IMR-90 (cell line): ENCODE data around the gene CLDN18. TPM values are rescaled to one million over a fixed set of nuclear protein-coding genes. Genes with fewer than 3 reads are reported as not detected.

Source experiments
- ATAC-seq: fragments of 200-7000 bp; cut with Tn5 transposase; 2 replicates; pipeline ENCODE4 v1.9.1; 2020; ENCODE audit warnings: low read depth, mild to moderate bottlenecking, moderate library complexity
- BruUV-seq: library from RNA; stranded (reverse); fragments of 400-500 nt; replicated peaks from 2 replicates; lab custom pipeline; 2021; lab: Mats Ljungman, UMichigan
- CTCF ChIA-PET: fragments of 300-600 bp; formaldehyde crosslinking; extraction: SDS; loops from one replicate; lab custom pipeline; 2021; ENCODE audit warnings: antibody characterized with exemption; lab: Yijun Ruan, JAX
- POLR2A ChIA-PET: fragments of 300-600 bp; sonication (Branson Sonifier 250); formaldehyde crosslinking; loops from one replicate; lab custom pipeline; 2022; ENCODE audit warnings: antibody characterized with exemption; ENCODE audit not compliant: unreplicated experiment; lab: Charles Lee
- DNase-seq: peaks from one replicate; pipeline ENCODE4 v3.0.0; 2013
- H2AFZ ChIP-seq: replicated peaks from 2 replicates; pipeline ENCODE3; 2013; ENCODE audit warnings: low read length, mild to moderate bottlenecking; ENCODE audit not compliant: poor library complexity
- H2AK5ac ChIP-seq: 2 replicates; pipeline ENCODE4 v1.6.1; 2013; ENCODE audit warnings: low read depth, low read length, inconsistent platforms
- H2AK9ac ChIP-seq: replicated peaks from 2 replicates; pipeline ENCODE3; 2013; ENCODE audit warnings: mild to moderate bottlenecking, low read depth, low read length, moderate library complexity; ENCODE audit not compliant: poor library complexity
- H2BK120ac ChIP-seq: 2 replicates; pipeline ENCODE4 v1.6.1; 2013; ENCODE audit warnings: low read depth, low read length, inconsistent platforms
- H2BK15ac ChIP-seq: 3 replicates; pipeline ENCODE4 v1.6.1; 2013; ENCODE audit warnings: low read depth, low read length, inconsistent platforms
- H2BK20ac ChIP-seq: 2 replicates; pipeline ENCODE4 v1.6.1; 2013; ENCODE audit warnings: low read depth, mild to moderate bottlenecking, inconsistent platforms, low read length, moderate library complexity
- H2BK5ac ChIP-seq: 2 replicates; pipeline ENCODE4 v1.6.1; 2013; ENCODE audit warnings: mild to moderate bottlenecking, low read depth, low read length, inconsistent platforms; ENCODE audit not compliant: poor library complexity, severe bottlenecking
- H3K14ac ChIP-seq: replicated peaks from 2 replicates; pipeline ENCODE4 v1.6.1; 2013; ENCODE audit warnings: low read depth, low read length, inconsistent platforms
- H3K18ac ChIP-seq: 2 replicates; pipeline ENCODE4 v1.6.1; 2013; ENCODE audit warnings: low read depth, low read length, control low read depth
- H3K23ac ChIP-seq: 2 replicates; pipeline ENCODE4 v1.6.1; 2013; ENCODE audit warnings: low read depth, low read length, inconsistent platforms
- H3K27ac ChIP-seq: 2 replicates; pipeline ENCODE4 v1.5.1; 2013; ENCODE audit warnings: mild to moderate bottlenecking, control low read depth, low read length; ENCODE audit not compliant: insufficient read depth
- H3K27me3 ChIP-seq: 2 replicates; pipeline ENCODE4 v1.6.1; 2013; ENCODE audit warnings: low read length; ENCODE audit not compliant: control insufficient read depth, insufficient read depth
- H3K36me3 ChIP-seq: 2 replicates; pipeline ENCODE4 v1.6.1; 2013; ENCODE audit warnings: low read length, mixed read lengths; ENCODE audit not compliant: control insufficient read depth, insufficient read depth
- H3K4ac ChIP-seq: 2 replicates; pipeline ENCODE4 v1.6.1; 2013; ENCODE audit warnings: low read depth, low read length, inconsistent platforms
- H3K4me1 ChIP-seq: 2 replicates; pipeline ENCODE4 v1.6.1; 2013; ENCODE audit warnings: low read length, mixed read lengths; ENCODE audit not compliant: control insufficient read depth, insufficient read depth
- H3K4me2 ChIP-seq: 2 replicates; pipeline ENCODE4 v1.6.1; 2013; ENCODE audit warnings: low read depth, mild to moderate bottlenecking, control low read depth, low read length, moderate library complexity
- H3K4me3 ChIP-seq: 2 replicates; pipeline ENCODE4 v1.5.1; 2013; ENCODE audit warnings: low read depth, mild to moderate bottlenecking, control low read depth, low read length, moderate library complexity; ENCODE audit not compliant: insufficient read depth
- H3K56ac ChIP-seq: 2 replicates; pipeline ENCODE4 v1.6.1; 2013; ENCODE audit warnings: low read length, inconsistent platforms; ENCODE audit not compliant: insufficient read depth; ENCODE audit errors: extremely low read depth
- H3K79me1 ChIP-seq, 2 experiments: 2 replicates each; pipeline ENCODE4 v1.6.1; 2013; ENCODE audit warnings: low read length in 2 of 2, inconsistent platforms in 1 of 2, low read depth in 1 of 2
- H3K9ac ChIP-seq: 2 replicates; pipeline ENCODE4 v1.6.1; 2013; ENCODE audit warnings: low read depth, low read length, control low read depth
- H3K9me1 ChIP-seq: 2 replicates; pipeline ENCODE4 v1.6.1; 2013; ENCODE audit warnings: low read length, inconsistent platforms; ENCODE audit not compliant: insufficient read depth
- H3K9me3 ChIP-seq: 2 replicates; pipeline ENCODE4 v1.6.1; 2013; ENCODE audit warnings: low read length; ENCODE audit not compliant: control insufficient read depth, insufficient read depth
- H4K20me1 ChIP-seq: 2 replicates; pipeline ENCODE4 v1.6.1; 2013; ENCODE audit warnings: low read length, inconsistent platforms; ENCODE audit not compliant: insufficient read depth
- H4K5ac ChIP-seq: 2 replicates; pipeline ENCODE4 v1.6.1; 2013; ENCODE audit warnings: mild to moderate bottlenecking, low read depth, low read length, control low read depth
- H4K8ac ChIP-seq, 2 experiments: 2 replicates each; pipeline ENCODE4 v1.6.1; 2013; ENCODE audit warnings: low read depth in 2 of 2, low read length in 2 of 2, control low read depth in 1 of 2, inconsistent platforms in 1 of 2
- H4K91ac ChIP-seq: 2 replicates; pipeline ENCODE4 v1.6.1; 2013; ENCODE audit warnings: low read depth, low read length, inconsistent platforms; ENCODE audit not compliant: insufficient read depth
- BHLHE40 ChIP-seq: fragments of 150-350 bp; IDR thresholded peaks from 2 replicates; pipeline ENCODE4 v1.6.1; 2016; ENCODE audit warnings: mild to moderate bottlenecking, low read depth, low read length
- CEBPB ChIP-seq: IDR thresholded peaks from 2 replicates; pipeline ENCODE4 v1.6.1; 2012; ENCODE audit warnings: low read depth, low read length, improper control_type of control experiment
- FOS ChIP-seq: fragments of 150-350 bp; IDR thresholded peaks from 2 replicates; pipeline ENCODE4 v1.6.1; 2016; ENCODE audit warnings: low read depth, low read length
- MAFK ChIP-seq: IDR thresholded peaks from 2 replicates; pipeline ENCODE4 v1.6.1; 2012; ENCODE audit warnings: low read depth, low read length, improper control_type of control experiment
- MAZ ChIP-seq: IDR thresholded peaks from 2 replicates; pipeline ENCODE4 v1.6.1; 2012; ENCODE audit warnings: low read depth, mild to moderate bottlenecking, low read length, improper control_type of control experiment, moderate library complexity, borderline replicate concordance
- MXI1 ChIP-seq: IDR thresholded peaks from 2 replicates; pipeline ENCODE4 v1.6.1; 2012; ENCODE audit warnings: low read depth, mild to moderate bottlenecking, low read length, moderate library complexity, borderline replicate concordance
- NFE2L2 ChIP-seq: fragments of 150-350 bp; IDR thresholded peaks from 2 replicates; pipeline ENCODE4 v1.6.1; 2016; ENCODE audit warnings: low read depth, mild to moderate bottlenecking, low read length
- POLR2A ChIP-seq: IDR thresholded peaks from 2 replicates; pipeline ENCODE4 v1.6.1; 2012; ENCODE audit warnings: mild to moderate bottlenecking, low read depth, low read length
- RAD21 ChIP-seq: IDR thresholded peaks from 2 replicates; pipeline ENCODE4 v1.6.1; 2012; ENCODE audit warnings: low read length, improper control_type of control experiment
- RCOR1 ChIP-seq: IDR thresholded peaks from 2 replicates; pipeline ENCODE4 v1.6.1; 2012; ENCODE audit warnings: mild to moderate bottlenecking, low read length, improper control_type of control experiment; ENCODE audit not compliant: insufficient replicate concordance
- RFX5 ChIP-seq: IDR thresholded peaks from 2 replicates; pipeline ENCODE4 v1.8.0; 2012; ENCODE audit warnings: low read depth, mild to moderate bottlenecking, low read length, moderate library complexity
- SMC3 ChIP-seq: fragments of 150-350 bp; IDR thresholded peaks from 2 replicates; pipeline ENCODE4 v1.6.1; 2016; ENCODE audit warnings: low read depth, mild to moderate bottlenecking, antibody characterized with exemption, low read length, moderate library complexity
- WGBS, 2 experiments: methylation state at CpG; one replicate each; pipeline versions ENCODE4 v1.1.5 to v1.1.7; 2013; ENCODE audit warnings: missing lambda C conversion rate in 2 of 2; ENCODE audit not compliant: insufficient read length in 1 of 2; ENCODE audit errors: extremely low coverage in 2 of 2; 5-methylcytosine and 5-hydroxymethylcytosine counted together
- dilution Hi-C: fragments of 300-500 bp; cut with HindIII; formaldehyde crosslinking; loops from one replicate; pipeline ENCODE4 v1.14.3; 2018; ENCODE audit warnings: low sequenced_read_pairs; ENCODE audit not compliant: unreplicated experiment
- in situ Hi-C: fragments of 300-500 bp; cut with MboI; formaldehyde crosslinking; loops from 3 replicates; pipeline ENCODE4 v1.14.3; 2019; ENCODE audit warnings: low sequenced_read_pairs, inconsistent platforms, mixed read lengths
- intact Hi-C: fragments of 100-400 bp; cut with micrococcal nuclease; formaldehyde crosslinking; loops from 2 replicates; pipeline ENCODE4 v1.10.0; 2022
- polyA plus RNA-seq, 3 experiments: library from polyadenylated mRNA; depleted of rRNA; stranded (reverse); fragments of >200 nt; gene quantifications; 2 replicates each; pipeline ENCODE4 v1.2.3, GENCODE V29; 2012; ENCODE audit warnings: low replicate concordance in 1 of 3
- total RNA-seq: library from RNA; depleted of rRNA; stranded (reverse); fragments of >200 nt; gene quantifications from 2 replicates; pipeline ENCODE4 v1.2.3, GENCODE V29; 2012
- TF ChIP-seq, protein P1 (sequence below): fragments of 150-350 bp; IDR thresholded peaks from 2 replicates; pipeline ENCODE4 v1.6.1; 2017; ENCODE audit warnings: mild to moderate bottlenecking, antibody characterized with exemption, low read length, low read depth
- TF ChIP-seq, protein P2 (sequence below): fragments of 150-350 bp; IDR thresholded peaks from 2 replicates; pipeline ENCODE4 v1.6.1; 2016; ENCODE audit warnings: low read depth, mild to moderate bottlenecking, low read length, moderate library complexity, borderline replicate concordance
- TF ChIP-seq, protein P3 (sequence below): conservative IDR thresholded peaks from 2 replicates; pipeline ENCODE4 v1.5.1; 2012; ENCODE audit warnings: mild to moderate bottlenecking, low read depth, low read length, improper control_type of control experiment

Gene CLDN18
- total and polyA plus RNA-seq, 2 of the 4 experiments (the other 2 are of a cell fraction) = not detected

DNA sequence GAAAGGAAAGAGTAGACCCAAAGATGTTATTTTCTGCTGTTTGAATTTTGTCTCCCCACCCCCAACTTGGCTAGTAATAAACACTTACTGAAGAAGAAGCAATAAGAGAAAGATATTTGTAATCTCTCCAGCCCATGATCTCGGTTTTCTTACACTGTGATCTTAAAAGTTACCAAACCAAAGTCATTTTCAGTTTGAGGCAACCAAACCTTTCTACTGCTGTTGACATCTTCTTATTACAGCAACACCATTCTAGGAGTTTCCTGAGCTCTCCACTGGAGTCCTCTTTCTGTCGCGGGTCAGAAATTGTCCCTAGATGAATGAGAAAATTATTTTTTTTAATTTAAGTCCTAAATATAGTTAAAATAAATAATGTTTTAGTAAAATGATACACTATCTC is 21.6 kb downstream of the CLDN18 start:
- H4K91ac ChIP-seq = no peak overlapping the region
- CTCF ChIA-PET = no interaction called here
- whole genome bisulfite sequencing, 2 experiments = no CpG with 5 or more reads among the region's 3 CpGs
- intact Hi-C loops (no loop called here), dilution Hi-C loops (no loop called here), in situ Hi-C loops (no loop called here)
- no peak overlapping the region for H2BK5ac ChIP-seq
- no peak for ATAC-seq
- no peak overlapping the region for H3K4ac ChIP-seq
- no peaks in the 10 kb centered on the region for H3K27me3 ChIP-seq
- no peaks in the 10 kb centered on the region for H3K9me3 ChIP-seq
- peaks cover 9% of the 10 kb centered on the region for H3K36me3 ChIP-seq
- TF ChIP-seq, protein P1, sequence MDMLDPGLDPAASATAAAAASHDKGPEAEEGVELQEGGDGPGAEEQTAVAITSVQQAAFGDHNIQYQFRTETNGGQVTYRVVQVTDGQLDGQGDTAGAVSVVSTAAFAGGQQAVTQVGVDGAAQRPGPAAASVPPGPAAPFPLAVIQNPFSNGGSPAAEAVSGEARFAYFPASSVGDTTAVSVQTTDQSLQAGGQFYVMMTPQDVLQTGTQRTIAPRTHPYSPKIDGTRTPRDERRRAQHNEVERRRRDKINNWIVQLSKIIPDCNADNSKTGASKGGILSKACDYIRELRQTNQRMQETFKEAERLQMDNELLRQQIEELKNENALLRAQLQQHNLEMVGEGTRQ = no peak
- TF ChIP-seq CEBPB = no peak
- TF ChIP-seq, protein P2, sequence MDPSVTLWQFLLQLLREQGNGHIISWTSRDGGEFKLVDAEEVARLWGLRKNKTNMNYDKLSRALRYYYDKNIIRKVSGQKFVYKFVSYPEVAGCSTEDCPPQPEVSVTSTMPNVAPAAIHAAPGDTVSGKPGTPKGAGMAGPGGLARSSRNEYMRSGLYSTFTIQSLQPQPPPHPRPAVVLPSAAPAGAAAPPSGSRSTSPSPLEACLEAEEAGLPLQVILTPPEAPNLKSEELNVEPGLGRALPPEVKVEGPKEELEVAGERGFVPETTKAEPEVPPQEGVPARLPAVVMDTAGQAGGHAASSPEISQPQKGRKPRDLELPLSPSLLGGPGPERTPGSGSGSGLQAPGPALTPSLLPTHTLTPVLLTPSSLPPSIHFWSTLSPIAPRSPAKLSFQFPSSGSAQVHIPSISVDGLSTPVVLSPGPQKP = no peak
- no peak for TF ChIP-seq RCOR1
- no peak for TF ChIP-seq RAD21
- no peak for TF ChIP-seq BHLHE40
- TF ChIP-seq SMC3 = no peak
- no peak for TF ChIP-seq MAZ
- TF ChIP-seq MAFK = no peak
- no peak for TF ChIP-seq RFX5
- TF ChIP-seq NFE2L2 = no peak
- no peak for TF ChIP-seq FOS
- TF ChIP-seq, protein P3, sequence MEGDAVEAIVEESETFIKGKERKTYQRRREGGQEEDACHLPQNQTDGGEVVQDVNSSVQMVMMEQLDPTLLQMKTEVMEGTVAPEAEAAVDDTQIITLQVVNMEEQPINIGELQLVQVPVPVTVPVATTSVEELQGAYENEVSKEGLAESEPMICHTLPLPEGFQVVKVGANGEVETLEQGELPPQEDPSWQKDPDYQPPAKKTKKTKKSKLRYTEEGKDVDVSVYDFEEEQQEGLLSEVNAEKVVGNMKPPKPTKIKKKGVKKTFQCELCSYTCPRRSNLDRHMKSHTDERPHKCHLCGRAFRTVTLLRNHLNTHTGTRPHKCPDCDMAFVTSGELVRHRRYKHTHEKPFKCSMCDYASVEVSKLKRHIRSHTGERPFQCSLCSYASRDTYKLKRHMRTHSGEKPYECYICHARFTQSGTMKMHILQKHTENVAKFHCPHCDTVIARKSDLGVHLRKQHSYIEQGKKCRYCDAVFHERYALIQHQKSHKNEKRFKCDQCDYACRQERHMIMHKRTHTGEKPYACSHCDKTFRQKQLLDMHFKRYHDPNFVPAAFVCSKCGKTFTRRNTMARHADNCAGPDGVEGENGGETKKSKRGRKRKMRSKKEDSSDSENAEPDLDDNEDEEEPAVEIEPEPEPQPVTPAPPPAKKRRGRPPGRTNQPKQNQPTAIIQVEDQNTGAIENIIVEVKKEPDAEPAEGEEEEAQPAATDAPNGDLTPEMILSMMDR = no peak
- TF ChIP-seq MXI1 = no peak
- TF ChIP-seq POLR2A = no peak
- no peak for DNase-seq
- no peak overlapping the region for H3K9ac ChIP-seq
- POLR2A ChIA-PET = no interaction called here
- no peak overlapping the region for H3K14ac ChIP-seq
- H3K56ac ChIP-seq = no peak overlapping the region
- H3K9me1 ChIP-seq = no peaks in the 10 kb centered on the region
- no peaks in the 10 kb centered on the region for H4K20me1 ChIP-seq
- BruUV-seq = no TSS peak
- no peak overlapping the region for H3K4me3 ChIP-seq
- no peak overlapping the region for H4K5ac ChIP-seq
- no peak overlapping the region for H3K18ac ChIP-seq
- no peak overlapping the region for H3K27ac ChIP-seq
- H3K23ac ChIP-seq = no peak overlapping the region
- no peak overlapping the region for H2AK9ac ChIP-seq
- no peaks in the 10 kb centered on the region for H3K79me1 ChIP-seq
- H3K4me2 ChIP-seq = no peak overlapping the region
- no peak overlapping the region for H4K8ac ChIP-seq
- no peak overlapping the region for H2BK20ac ChIP-seq
- no peak overlapping the region for H2AK5ac ChIP-seq
- no peaks in the 10 kb centered on the region for H3K4me1 ChIP-seq
- H2BK120ac ChIP-seq = no peak overlapping the region
- H2BK15ac ChIP-seq = no peak overlapping the region
- no peak overlapping the region for H2AFZ ChIP-seq
